KMS-11 (cell line): ENCODE results near the gene ABCA8.

Experiments used
- H2AFZ ChIP-seq: fragments of 200-600 bp; sonication (generic); 2 replicates; pipeline ENCODE4 v1.6.1; 2016; ENCODE audit warnings: antibody characterized with exemption, mixed run types, low read depth
- H3K27ac ChIP-seq: fragments of 200-600 bp; sonication (generic); 2 replicates; pipeline ENCODE4 v1.6.1; 2016; ENCODE audit warnings: mild to moderate bottlenecking, mixed run types
- H3K27me3 ChIP-seq: fragments of 200-600 bp; sonication (generic); 2 replicates; pipeline ENCODE4 v1.6.1; 2017; ENCODE audit warnings: mild to moderate bottlenecking, low read depth, mixed run types, moderate library complexity; ENCODE audit not compliant: insufficient read depth
- H3K36me3 ChIP-seq: fragments of 200-600 bp; sonication (generic); 2 replicates; pipeline ENCODE4 v1.6.1; 2017; ENCODE audit warnings: mild to moderate bottlenecking, mixed run types; ENCODE audit not compliant: insufficient read depth
- H3K4me1 ChIP-seq: fragments of 200-600 bp; sonication (generic); 2 replicates; pipeline ENCODE4 v1.6.1; 2016; ENCODE audit warnings: mild to moderate bottlenecking, low read depth, mixed run types; ENCODE audit not compliant: poor library complexity, severe bottlenecking
- H3K4me2 ChIP-seq: fragments of 200-600 bp; sonication (generic); 2 replicates; pipeline ENCODE4 v1.7.0; 2016; ENCODE audit warnings: mild to moderate bottlenecking, mixed run types
- H3K4me3 ChIP-seq: fragments of 200-600 bp; sonication (generic); IDR thresholded peaks from 2 replicates; pipeline ENCODE4 v1.6.1; 2017; ENCODE audit warnings: low read depth, low read length, mixed read lengths; ENCODE audit not compliant: insufficient read depth
- H3K79me2 ChIP-seq: fragments of 200-600 bp; sonication (generic); 2 replicates; pipeline ENCODE4 v1.6.1; 2016; ENCODE audit warnings: low read depth, mixed run types; ENCODE audit not compliant: insufficient read depth
- H3K9ac ChIP-seq: fragments of 200-600 bp; sonication (generic); 2 replicates; pipeline ENCODE4 v1.6.1; 2016; ENCODE audit warnings: mild to moderate bottlenecking, mixed run types
- H4K20me1 ChIP-seq: fragments of 200-600 bp; sonication (generic); 2 replicates; pipeline ENCODE4 v1.6.1; 2016; ENCODE audit warnings: mild to moderate bottlenecking, mixed run types; ENCODE audit not compliant: insufficient read depth
- TF ChIP-seq, protein P1 (sequence below): fragments of 200-600 bp; sonication (generic); conservative IDR thresholded peaks from 2 replicates; pipeline ENCODE4 v1.6.1; 2017; ENCODE audit warnings: low read depth, mild to moderate bottlenecking, antibody characterized with exemption, low read length, moderate library complexity, mixed read lengths

The ABCA8 gene

DNA sequence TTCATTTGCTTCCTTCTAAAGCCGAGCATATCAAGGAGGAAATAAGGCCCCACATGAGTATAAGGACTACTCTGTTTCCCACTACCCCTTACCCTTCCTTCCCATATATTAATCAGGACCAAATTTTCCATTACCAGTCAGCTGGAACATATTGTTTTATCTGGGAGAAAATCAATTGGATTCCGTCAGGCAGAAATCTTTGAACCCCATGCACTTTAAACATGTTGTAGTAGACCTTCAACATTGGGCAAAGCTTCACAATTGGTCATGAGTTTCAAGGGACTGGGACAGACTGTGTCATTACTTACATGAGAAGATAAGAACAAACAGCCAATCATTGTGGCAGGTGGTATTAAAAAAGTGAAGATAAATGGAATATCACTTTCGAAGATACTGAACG lies 70.3 kb downstream of the ABCA8 start:
- Histone ChIP-seq H3K4me1 (no peaks in the 10 kb centered on the region), H2AFZ (no peak overlapping the region), H3K4me3 (no peak overlapping the region), H3K36me3 (no peaks in the 10 kb centered on the region), H3K4me2 (no peak overlapping the region), H4K20me1 (no peaks in the 10 kb centered on the region), H3K27me3 (no peaks in the 10 kb centered on the region), H3K27ac (no peak overlapping the region), H3K79me2 (no peaks in the 10 kb centered on the region), H3K9ac (no peak overlapping the region)
- TF ChIP-seq, protein P1, sequence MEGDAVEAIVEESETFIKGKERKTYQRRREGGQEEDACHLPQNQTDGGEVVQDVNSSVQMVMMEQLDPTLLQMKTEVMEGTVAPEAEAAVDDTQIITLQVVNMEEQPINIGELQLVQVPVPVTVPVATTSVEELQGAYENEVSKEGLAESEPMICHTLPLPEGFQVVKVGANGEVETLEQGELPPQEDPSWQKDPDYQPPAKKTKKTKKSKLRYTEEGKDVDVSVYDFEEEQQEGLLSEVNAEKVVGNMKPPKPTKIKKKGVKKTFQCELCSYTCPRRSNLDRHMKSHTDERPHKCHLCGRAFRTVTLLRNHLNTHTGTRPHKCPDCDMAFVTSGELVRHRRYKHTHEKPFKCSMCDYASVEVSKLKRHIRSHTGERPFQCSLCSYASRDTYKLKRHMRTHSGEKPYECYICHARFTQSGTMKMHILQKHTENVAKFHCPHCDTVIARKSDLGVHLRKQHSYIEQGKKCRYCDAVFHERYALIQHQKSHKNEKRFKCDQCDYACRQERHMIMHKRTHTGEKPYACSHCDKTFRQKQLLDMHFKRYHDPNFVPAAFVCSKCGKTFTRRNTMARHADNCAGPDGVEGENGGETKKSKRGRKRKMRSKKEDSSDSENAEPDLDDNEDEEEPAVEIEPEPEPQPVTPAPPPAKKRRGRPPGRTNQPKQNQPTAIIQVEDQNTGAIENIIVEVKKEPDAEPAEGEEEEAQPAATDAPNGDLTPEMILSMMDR, result no peak

DNA sequence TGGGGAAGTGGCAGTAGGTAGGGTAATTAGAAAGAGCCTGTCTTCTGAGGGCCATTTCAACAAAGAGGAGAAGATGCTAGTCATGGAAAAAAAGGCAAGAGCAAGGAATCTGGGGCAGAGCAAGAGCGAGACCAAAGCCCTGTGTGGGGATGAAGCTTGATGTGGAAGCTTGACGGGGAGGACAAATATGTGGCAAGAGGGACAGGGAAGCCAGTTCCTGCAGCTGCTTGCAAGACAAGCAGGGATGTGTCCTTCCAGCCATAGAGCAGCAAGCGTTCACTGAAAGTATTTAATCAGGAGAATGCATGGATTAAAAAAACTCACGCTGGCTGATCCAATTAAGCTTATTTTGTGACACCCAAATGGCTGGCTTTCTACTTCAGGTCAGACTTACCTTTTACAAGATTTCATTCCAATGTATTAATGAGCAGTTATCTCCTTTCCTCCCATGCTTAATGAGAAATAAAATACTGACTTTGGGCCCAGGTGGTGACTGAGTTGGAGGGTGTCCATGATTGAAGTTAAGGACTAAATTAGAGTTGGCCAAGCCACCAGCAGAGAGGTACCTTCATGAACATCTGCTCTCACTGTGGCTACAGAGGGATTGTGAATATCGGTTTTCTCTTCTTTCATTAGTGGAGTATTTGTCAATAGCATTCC lies 76.8 kb downstream of the ABCA8 start:
- Histone ChIP-seq H3K9ac (no peak overlapping the region), H3K4me1 (no peaks in the 10 kb centered on the region), H3K4me3 (no peak overlapping the region), H3K4me2 (no peak overlapping the region), H2AFZ (no peak overlapping the region), H3K36me3 (no peaks in the 10 kb centered on the region), H3K27me3 (no peaks in the 10 kb centered on the region), H3K27ac (no peak overlapping the region), H3K79me2 (no peaks in the 10 kb centered on the region), H4K20me1 (no peaks in the 10 kb centered on the region)
- TF ChIP-seq, protein P1, result no peak

DNA sequence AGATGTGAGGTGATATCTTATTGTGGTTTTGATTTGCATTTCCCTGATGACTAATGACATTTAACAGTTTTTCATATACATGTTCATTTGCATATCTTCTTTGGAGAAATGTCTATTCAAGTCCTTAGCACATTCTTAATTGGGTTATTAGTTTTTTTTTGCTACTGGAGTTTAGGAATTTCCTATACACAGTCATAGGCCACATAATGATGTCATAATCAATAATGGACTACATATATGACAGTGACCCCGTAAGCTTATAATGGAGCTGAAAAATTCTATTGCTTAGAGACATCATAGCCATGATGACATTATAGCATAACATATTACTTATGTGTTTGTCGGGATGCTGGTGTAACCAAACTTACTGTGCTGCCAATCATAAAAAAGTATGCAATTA lies 83.7 kb downstream of the ABCA8 start:
- Histone ChIP-seq H2AFZ (no peak overlapping the region), H3K4me3 (no peak overlapping the region), H3K36me3 (no peaks in the 10 kb centered on the region), H4K20me1 (no peaks in the 10 kb centered on the region), H3K4me2 (no peak overlapping the region), H3K79me2 (no peaks in the 10 kb centered on the region), H3K9ac (no peak overlapping the region), H3K4me1 (peaks cover 27% of the 10 kb centered on the region), H3K27ac (no peak overlapping the region), H3K27me3 (no peaks in the 10 kb centered on the region)
- TF ChIP-seq, protein P1, result no peak

DNA sequence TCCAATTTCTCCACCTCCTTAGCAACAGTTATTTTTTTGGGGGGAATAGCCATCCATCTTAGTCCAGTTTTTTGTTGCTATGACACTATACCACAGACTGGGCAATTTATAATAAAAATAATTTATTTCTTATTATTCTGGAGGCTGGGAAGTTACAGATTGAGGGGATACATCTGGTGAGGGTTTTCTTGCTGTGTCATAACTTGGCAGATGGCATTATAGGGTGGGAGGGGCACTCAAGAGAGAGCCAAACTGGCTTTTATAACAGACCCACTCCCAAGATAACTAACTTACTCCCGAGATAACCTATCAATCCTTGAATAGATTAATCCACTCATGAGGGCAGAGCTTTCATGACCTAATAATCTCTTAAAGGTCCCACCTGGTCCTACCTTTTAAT lies 84.2 kb downstream of the ABCA8 start:
- no peaks in the 10 kb centered on the region for H3K27me3 ChIP-seq
- no peak overlapping the region for H3K4me3 ChIP-seq
- H3K4me2 ChIP-seq, result no peak overlapping the region
- TF ChIP-seq, protein P1, result no peak
- H3K79me2 ChIP-seq, result no peaks in the 10 kb centered on the region
- no peaks in the 10 kb centered on the region for H4K20me1 ChIP-seq
- H3K4me1 ChIP-seq, result peaks cover 27% of the 10 kb centered on the region
- H3K27ac ChIP-seq, result no peak overlapping the region
- H3K36me3 ChIP-seq, result no peaks in the 10 kb centered on the region
- H3K9ac ChIP-seq, result no peak overlapping the region
- H2AFZ ChIP-seq, result no peak overlapping the region
